ENCODE results near the gene PLS1.
A peak's percentile ranks its signal among the peaks of the same experiment; 100 is the strongest.
"Not testable (repeated sequence)": the region's sequence is repeated elsewhere in the genome, so short reads cannot be mapped to it uniquely, and the experiment has no call there.

The PLS1 gene

GRCh38 chr3:142690613-142691012, 94.4 kb downstream of the PLS1 start:
- DNase-seq (ENCODE audit: low read depth in 4 of 4, low spot score in 1 of 4) = no peak

DNA sequence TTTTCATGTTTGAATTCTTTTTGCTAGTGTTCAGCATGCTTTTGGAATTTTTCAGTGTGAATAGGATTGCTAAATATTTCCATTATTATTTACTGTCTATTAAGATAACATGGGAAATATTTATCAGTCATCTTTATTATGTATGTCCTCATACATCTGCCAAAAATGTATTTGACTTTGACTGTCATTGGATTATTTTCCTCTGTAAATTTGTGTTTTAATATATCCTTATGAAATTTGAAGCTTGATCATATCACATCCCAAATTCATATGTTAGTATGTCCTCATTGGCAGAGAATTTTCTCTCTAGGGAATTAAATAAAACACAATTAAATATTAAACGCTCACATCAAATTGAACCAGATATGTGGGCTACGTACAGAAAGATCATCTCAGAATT, 95.3 kb downstream of the PLS1 start:
- DNase-seq (ENCODE audit: low read depth in 4 of 4, low spot score in 1 of 4) = no peak

DNA sequence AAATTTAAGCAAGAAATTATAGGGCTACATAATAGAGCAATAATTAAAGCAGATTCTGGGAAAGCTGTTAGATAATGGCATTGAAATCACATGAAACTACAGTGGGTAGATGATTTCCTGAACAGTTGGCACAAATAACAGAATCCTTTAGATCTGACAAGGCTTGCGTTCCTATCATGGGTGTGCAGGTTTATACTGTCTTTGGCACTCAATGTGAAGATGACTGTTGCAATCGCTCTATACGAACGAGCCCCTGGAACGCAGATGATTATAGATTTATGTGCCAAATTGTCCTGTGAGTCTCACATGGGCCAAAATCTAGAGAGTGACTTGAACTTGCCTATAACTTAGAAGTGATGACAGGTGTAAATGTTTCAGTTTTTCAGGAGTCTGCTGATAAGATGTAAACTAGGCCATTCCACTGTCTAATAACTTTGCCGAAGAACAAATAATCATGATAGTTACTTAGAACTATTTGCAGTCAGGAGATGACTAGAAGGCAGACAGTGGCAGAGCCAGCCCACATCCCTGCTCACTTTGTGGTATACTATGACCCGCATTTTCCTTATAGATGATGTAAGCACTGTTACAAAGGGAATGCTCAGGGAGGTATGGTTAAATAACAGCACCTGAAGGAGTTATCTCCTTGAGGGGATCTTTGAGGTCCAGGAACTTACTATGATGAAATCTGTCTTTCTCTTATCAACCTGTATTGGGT, 97.1 kb downstream of the PLS1 start:
- DNase-seq (ENCODE audit: low read depth in 4 of 4, low spot score in 1 of 4) = no peak

DNA sequence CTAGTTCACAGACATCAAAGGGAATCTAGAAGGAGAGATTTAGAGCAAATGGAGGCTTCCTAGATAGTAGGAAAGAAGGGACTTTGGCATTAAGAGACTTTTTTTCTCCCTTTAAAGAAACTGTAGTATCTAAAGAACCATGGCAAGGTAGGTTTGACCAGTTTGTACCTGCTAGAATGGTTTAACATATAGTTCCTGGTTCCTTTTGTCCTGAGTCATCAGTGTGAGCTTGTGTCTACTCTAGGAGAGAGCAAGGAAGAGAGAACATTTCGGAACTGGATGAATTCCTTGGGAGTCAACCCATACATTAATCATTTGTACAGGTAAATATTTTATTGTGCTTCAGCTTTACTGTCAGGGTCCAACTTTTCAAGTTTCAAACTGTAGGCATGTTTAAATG, 98.0 kb downstream of the PLS1 start:
- no peak for DNase-seq (ENCODE audit: low read depth in 4 of 4, low spot score in 1 of 4)

GRCh38 chr3:142705198-142705597, 109.0 kb downstream of the PLS1 start:
- DNase-seq (ENCODE audit: low read depth in 4 of 4, low spot score in 1 of 4) = no peak

DNA sequence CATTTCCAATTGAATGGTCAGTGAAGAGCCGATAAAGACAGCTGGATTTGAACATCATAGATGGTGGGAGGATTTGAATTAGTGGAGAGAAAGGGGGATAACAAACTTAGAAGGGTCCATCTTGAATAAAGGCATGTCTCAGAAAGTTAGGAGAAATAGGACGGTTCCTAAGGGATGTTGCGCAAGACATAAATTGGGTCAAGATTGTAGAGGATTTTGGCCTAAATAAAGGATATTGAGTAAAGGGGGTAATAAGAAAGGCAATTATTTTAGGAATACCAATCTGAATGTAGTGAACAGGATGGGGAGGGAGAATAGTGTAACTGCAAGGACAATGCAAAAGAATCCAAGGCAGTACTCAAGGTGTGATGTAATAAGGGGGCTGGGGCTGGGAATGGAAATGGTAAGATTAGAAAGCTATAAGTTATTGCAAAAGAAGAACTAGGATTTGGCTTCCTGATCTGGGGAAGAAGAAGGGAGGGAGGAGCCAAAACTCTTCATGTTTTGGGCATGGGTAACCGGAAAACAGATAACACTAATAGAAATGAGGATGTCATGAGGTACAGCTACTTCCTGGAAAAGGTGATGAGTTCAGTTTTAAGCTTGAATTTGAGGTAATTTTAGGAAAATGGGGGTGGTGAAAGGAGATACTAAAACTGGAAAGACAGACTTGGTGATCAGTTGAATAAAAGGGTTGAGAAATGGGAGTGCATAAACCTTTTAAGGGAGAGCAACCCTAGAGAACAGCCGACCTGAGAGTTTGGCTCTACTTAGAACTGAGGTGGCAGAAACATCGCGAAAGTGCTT, 110.3 kb downstream of the PLS1 start:
- DNase-seq (ENCODE audit: low read depth in 4 of 4, low spot score in 1 of 4) = no peak

- no peak for DNase-seq (ENCODE audit: low read depth in 4 of 4, low spot score in 1 of 4)
These were observed 113.0 kb downstream of the PLS1 start for GRCh38 chr3:142709207-142709606.

DNA sequence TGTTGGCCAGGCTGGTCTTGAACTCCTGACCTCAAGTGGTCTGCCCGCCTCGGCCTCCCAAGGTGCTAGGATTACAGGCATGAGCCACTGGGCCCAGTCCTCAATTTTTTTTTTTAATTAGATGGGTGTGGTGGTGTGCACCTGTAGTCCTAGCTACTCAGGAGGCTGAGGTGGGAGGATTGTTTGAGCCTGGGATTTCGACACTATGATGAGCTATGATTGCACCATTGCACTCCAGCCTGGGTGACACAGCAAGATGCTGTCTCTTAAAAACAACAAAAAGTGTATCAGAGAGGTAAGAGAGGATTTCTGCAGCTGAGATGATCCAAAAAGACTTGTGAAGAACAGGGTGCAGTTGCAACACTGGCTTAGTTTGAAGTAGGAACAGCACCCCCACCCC, 118.7 kb downstream of the PLS1 start:
- DNase-seq (ENCODE audit: low read depth in 4 of 4, low spot score in 1 of 4) = not testable (repeated sequence)

DNA sequence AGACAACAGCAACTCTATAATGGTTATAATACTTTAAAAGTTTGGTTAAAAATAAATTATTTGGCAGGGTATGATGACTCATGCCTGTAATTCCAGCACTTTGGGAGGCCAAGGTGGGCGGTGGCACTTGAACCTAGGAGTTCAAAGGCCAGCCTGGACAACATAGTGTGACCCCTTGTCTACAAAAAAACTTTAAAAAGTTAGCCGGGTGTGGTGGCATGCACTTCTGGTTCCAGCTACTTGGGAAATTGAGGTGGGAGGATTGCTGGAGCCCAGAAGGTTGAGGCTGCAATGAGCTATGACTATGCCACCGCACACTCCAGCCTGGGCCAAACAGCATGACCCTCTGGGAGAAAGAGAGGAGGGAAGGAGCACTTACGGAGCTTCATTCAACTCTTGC, 119.9 kb downstream of the PLS1 start:
- DNase-seq (ENCODE audit: low read depth in 4 of 4, low spot score in 1 of 4) = no peak

- peak in 1 of 4 experiments; percentile 57 for DNase-seq (ENCODE audit: low read depth in 4 of 4, low spot score in 1 of 4)
These were observed 127.4 kb downstream of the PLS1 start for GRCh38 chr3:142723665-142723967.

DNA sequence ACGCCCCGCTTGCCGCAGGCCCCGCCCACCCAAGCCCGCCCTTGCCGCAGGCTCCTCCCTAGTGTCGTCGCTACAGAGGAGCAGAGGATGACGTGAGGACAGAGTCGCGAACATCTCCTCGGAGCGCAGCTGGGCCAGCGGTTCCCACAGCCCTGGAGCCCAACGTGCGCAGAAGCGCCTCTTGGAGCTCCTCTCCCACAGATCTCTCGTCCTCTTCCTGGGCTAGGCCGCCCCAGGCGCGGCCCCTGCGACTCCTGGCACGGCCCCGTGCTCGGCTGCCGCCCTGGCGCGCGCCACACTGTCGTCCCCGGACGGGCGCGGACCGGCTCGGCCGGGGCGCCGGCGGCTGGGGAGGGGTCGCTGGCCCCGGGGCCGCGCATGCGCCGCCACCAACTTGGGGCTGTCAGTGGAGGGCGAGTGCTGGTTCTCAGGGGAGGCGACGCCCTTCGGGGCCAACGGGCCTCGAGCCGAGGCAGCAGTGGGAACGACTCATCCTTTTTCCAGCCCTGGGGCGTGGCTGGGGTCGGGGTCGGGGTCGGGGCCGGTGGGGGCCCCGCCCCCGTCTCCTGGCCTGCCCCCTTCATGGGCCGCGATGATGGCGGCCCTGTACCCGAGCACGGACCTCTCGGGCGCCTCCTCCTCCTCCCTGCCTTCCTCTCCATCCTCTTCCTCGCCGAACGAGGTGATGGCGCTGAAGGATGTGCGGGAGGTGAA, 127.9 kb downstream of the PLS1 start, which contains the start of gene TRPC1:
TSS of gene TRPC1 (plus strand) at position 67 of the 714 bp plus-strand sequence. CDS start at position 593, 526 bp downstream.
- DNase-seq (ENCODE audit: low read depth in 4 of 4, low spot score in 1 of 4) = peak; percentile 43 to 54 (median 51)

- peak in 1 of 4 experiments; percentile 7 for DNase-seq (ENCODE audit: low read depth in 4 of 4, low spot score in 1 of 4)
These were observed 128.6 kb downstream of the PLS1 start for GRCh38 chr3:142724682-142725356.

GRCh38 chr3:142725357-142725739, 129.2 kb downstream of the PLS1 start:
- DNase-seq (ENCODE audit: low read depth in 4 of 4, low spot score in 1 of 4) = no peak

- DNase-seq (ENCODE audit: low read depth in 4 of 4, low spot score in 1 of 4) = no peak
These were observed 129.8 kb downstream of the PLS1 start for GRCh38 chr3:142726017-142726416.

DNA sequence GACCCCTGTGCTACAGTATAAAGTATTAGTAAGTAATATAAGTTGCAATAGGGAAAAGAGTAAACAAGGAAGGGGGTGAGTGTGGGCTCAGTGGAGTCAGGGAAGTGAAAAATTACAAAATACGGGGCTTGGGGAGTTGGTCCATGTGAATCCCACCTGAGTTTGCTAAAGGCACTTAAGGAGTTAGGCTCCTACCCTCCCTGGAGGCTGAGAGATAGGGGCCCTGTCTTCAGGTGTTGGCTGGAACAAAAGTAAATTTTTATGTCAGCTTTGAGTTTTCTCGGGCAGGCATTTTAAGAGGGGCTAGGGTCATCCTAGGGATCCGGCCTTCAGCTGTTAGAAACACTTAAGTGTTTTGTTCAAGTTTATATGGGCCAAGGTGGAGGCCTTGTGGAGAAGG, 135.9 kb downstream of the PLS1 start:
- DNase-seq (ENCODE audit: low read depth in 4 of 4, low spot score in 1 of 4) = no peak

DNA sequence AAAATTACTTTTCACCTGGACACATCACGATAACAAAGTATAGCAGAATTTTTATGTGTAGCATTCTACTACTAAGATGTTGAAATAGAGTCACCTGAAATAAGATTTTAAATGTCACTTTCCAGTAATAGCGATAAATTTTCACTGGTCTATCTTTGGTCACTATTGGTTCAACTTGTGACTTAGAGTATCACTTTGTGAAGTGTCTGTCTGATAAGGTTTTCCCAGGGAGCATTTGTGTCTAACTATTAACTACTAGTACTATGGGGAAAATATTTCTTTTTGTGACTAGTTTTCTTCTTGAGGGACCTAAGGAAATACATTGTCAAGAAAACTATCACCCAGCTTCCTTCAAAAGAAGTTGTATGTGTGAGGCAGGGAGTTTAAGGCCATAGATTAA, 138.6 kb downstream of the PLS1 start:
- DNase-seq (ENCODE audit: low read depth in 4 of 4, low spot score in 1 of 4) = no peak

DNA sequence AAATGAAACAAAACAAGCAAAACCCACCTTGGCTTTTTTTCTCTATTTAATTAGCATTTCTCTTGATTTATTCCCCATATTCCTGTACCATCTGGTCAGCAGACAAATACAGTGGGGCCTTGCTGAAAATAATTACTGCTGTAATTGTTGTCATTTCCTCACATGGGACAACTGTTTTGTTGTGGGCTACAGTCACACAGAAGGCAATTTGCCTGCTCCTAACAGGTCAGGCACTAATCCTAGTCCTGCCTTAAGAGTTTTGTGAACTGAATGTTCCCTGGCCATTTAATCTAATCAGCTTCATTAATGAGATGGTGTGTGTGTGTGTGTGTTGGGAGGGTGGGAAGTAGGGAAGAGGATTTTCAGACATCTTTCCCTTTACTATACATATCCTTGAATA, 139.3 kb downstream of the PLS1 start:
- no peak for DNase-seq (ENCODE audit: low read depth in 4 of 4, low spot score in 1 of 4)

DNA sequence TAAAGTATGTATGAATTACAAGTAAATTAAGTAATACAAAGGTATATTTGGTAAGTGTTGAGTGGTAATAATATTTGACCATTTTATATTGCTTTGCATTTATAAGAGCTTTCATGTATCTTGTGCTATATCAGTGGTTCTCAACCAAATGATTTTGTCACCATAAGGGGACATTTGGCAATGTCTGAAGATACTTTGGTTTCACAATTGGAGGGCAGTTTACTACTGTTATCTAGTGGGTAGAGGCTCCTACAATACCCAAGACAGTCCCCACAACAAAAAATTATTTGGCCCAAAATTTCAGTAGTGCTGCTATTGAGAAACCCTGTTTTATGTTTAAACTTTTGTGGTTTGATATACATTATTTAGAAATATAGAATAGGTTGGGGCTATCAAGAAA, 142.2 kb downstream of the PLS1 start:
- no peak for DNase-seq (ENCODE audit: low read depth in 4 of 4, low spot score in 1 of 4)

DNA sequence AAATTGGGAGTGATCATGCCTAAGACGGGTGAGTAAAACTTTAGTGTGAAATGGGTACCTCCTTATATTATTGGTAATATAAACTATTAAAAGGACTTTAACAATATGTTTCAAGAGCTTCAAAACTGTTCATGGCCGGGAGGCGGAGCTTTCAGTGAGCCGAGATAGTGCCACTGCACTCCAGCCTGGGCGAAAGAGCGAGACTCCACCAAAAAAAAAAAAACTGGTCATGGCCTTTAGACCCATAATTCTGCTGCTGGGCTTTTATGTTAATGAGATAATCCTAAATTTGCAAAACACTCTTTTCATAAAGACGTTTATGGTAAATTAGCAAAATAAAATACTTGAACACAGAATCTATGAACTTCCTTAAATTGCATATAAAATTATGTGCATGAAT, 150.5 kb downstream of the PLS1 start:
- DNase-seq (ENCODE audit: low read depth in 4 of 4, low spot score in 1 of 4) = no peak

GRCh38 chr3:142750531-142750930, 154.3 kb downstream of the PLS1 start:
- not testable (repeated sequence) for DNase-seq (ENCODE audit: low read depth in 4 of 4, low spot score in 1 of 4)

- DNase-seq (ENCODE audit: low read depth in 4 of 4, low spot score in 1 of 4) = not testable (repeated sequence)
These were observed 156.4 kb downstream of the PLS1 start for GRCh38 chr3:142752605-142753004.

Data from stimulated activated CD4-positive, alpha-beta T cell treated with anti-CD3 and anti-CD28 coated beads, Interleukin-1b, Interleukin-23, amount 100 ng/mL, for 24 hours (primary cell).